Activated T-cell treated with anti-CD3 and anti-CD28 coated beads, Interleukin-2, amount 50 U/mL, for 1 hour (primary cell): ENCODE data around the gene CASQ2.
"Not testable (repeated sequence)": the region's sequence is repeated elsewhere in the genome, so short reads cannot be mapped to it uniquely, and the experiment has no call there.

Experiments used
- DNase-seq: peaks from one replicate; pipeline ENCODE4 v3.0.0-alpha.2; 2020

CASQ2 gene

DNA sequence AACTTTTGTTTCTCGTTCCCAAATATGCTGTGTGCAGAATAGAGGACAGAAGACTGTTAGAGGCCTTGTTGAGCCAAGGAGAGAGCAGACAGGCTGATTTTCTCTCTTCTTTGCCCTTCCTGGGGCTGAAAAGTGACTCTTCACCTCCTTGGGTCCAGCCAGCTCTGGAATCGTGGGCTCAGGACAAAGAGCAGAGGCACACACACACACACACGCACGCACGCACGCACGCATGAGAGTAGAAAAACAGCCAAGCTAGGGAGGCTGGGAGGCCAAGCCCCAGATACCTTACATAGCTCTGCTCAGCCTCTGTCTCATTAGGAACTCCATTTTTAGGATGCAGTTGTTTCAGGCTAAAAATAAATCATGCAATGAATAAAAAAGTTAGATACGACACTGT lies at the start of gene CASQ2:
Gene CASQ2, minus strand, starts transcription at position 166 of the 400 bp plus-strand sequence. CDS start 173 bp downstream, outside the sequence.
- no peak for DNase-seq

DNA sequence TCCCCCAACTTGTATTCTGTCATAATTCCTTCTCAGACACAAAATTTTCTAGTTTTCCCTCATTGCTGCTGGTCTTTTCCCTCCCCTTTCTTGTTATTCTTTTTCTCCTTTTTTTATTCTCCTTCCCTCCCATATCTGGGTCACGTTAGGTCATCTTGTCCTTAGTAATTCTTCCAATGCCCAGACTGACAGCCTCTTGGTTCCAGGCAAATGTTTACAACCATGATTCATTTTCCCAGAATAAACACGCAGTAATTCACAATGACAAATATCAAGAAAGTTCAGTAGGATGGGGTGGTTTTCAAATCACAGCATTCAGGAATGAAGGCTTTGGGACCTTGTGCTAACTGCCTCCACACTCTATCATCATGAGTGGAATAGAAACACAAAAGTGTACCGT lies 47.2 kb upstream of the CASQ2 start:
- DNase-seq = no peak

DNA sequence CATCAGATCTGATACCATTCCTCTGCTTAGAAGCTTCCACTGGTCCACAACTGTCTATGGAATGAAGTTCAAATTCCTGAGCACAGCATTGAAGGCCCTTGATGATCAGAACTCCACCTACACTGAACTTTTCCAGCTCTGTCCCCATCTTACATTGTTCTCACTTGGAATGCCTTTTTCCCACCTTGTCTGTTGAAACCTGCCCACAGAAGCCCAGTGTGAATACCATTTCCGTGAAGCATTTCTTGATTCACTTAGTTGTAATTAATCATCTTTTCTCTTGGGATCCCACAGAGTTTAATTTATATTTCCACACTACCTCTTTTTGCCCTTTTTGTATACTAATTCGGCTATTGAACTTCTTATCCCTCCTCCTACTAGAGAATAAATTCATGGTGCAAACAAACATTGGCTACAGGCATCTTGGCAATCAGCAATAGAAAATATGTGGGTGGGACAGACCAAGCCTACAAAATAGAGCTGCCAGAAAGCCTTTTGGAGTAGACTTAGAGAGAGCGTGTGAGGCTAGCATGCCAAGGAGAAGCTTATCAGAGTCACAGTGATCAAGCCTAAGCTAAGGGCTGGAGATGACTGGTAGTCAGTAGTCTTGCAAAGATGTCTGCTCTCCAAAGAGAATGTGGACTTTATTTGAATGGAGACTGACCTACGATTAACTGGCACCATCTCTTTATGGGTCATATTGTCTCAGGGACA lies 46.3 kb upstream of the CASQ2 start:
- DNase-seq = no peak

DNA sequence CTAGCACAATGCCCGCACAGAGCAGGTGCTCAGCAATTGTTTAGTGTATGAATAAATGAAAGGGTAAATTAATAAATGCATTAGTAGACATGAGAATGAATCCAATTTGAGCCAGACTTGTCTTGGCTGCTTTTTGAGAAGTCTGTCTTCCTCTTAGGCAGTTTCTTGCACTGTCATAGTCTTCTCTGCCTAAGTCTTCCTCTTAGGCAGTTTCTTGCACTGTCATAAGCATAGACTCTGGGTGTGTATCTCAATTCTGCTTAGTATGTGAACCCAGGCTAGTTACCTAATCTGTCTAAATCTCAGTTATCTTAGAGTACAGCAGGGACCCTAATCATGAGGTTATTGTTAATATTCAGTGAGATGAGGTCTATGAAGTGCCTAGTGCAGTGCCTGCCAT lies 45.2 kb upstream of the CASQ2 start:
- DNase-seq = no peak

DNA sequence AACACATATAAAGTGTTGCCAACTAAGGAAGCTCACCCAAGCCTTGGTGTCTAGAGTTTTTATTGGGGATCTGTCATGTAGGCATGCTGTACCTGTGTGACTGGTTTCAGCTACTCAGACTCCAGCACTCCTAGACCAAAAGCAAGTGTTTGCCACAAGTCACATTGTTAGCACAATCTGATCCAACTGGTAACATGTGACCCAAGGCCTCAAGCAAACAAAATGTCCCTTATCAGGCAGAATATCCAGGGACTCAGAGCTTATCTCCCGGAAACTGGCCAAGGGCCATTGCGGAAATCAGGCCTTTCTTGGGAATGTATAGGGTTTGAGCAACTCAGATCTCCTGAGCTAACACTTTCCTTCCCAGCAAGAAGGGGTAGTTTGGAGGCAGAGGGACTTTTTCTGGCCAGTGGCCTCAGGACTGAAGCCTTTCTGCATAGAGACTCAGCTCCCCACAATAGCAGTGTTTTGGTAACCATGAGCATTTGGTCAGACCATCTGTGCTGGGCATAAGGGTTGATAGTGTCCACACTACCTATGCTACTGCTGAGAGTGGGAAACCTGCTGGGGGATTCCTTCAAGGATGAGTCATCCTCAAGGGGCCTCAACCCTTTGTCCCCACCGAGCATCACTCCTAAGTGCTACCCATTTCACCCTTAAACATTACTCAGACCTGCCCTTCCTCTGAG lies 42.8 kb upstream of the CASQ2 start:
- DNase-seq = no peak

DNA sequence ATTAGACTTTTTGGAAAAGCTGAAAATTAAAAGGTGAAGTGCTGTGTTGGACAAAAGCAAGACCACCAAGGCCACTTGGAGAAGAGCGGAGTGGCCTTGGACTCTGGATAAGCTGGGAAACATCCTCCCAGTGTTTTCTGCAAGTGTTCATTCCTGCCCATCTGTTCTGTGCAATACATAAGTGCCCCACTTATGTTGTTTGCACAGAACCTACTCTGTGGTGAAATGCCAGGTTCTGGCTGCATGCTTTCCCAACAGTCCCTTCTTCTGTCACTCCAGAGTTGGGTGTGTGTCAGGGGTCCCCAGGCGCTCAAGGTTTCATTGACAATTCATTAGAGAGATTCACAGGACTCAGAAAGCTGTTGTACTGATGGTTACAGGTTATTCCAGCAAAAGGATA lies 42.1 kb upstream of the CASQ2 start:
- no peak for DNase-seq

DNA sequence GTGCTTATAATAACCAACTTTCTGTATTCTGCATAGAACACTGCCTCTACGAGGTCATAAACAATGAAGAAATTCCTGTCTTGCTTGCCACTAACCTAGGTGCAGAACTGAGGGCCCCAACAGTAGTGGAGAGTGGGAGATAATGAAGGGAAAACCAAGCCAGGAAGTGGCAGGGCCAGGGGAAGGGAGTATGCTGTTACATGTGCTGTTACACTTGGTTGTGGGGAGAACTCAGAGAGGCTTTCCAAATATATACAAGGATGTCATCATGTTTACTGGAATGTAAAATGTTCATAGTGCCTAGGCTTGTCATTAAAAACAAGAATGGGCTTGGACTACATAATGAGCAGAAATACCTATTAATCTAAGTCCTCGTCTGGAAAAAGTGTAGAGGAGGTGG lies 41.3 kb upstream of the CASQ2 start:
- no peak for DNase-seq

DNA sequence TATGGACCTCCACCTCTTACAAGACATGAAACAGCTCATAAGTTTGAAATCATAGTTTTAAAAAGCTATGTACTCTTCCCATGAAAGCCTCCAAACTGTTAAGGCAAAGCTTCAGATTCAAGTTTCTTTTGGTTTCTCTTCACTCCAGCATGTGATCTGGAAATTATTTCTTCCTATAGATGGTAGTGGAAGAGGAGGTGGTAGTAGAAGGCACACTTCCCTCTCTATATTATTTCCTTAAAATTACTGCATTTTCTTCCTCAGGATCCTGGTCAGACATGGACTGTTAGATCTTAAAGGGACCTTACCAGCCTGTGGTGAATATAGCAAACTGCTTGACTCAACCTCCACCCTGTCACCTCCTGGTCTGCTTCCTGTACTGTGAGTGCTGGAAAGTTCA lies 40.6 kb upstream of the CASQ2 start:
- no peak for DNase-seq

DNA sequence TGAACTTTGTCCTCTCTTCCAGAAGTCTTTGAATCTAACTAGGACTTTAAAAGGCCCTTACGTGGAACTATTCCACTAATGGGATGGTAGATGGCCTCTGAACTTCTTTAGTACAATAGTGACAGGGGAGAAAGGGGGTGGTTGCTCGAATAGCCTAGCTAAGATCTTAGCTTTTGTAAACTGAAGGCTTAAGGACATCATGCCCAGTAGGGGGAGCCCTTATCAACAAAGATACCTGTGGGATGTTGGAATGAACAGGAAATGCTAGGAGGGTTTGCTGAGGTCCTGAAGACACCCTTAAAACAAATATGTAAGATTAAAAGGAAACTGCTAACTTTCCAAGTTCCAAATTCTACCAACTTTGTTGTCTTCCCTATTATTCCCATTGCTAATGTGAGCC lies 39.2 kb upstream of the CASQ2 start:
- DNase-seq = no peak

DNA sequence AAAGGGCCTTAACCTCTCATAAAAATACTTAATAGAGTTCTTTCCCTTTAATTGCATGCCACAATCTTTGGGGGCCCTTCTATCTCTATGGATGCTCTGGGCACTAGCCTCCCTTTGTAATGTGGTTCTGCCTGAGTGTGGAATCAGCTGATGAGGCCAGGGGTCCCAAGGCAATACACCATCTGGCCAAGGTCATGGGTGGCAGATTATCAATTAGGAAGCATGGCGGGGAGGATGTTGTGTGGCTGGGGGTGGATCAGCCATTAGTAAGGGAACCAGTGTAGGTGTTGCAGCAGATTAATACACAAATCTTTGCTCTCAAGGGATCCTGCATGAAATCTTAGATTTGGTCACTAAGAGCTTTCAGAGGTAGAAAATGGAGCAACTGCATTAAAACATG lies 37.1 kb upstream of the CASQ2 start:
- DNase-seq = no peak

DNA sequence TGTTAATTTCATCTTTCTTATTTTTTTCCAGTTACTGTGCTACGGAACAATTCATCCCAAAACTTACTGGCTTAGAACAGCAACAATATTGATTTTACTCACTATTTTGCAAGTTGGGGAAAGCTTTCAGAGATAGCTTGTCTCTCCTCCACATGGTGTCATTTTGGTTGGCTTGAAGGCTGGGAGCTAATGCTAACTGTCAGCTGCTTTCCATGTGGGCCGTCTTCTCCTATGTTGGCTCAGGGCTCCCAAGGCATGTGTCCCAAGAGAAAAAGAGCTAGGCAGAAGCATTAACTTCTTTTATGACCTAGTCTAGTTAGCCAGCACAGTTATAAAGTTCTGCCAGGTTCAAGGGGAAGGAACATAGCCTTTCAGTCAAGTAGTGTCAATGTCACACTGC lies 33.9 kb upstream of the CASQ2 start:
- DNase-seq = no peak

DNA sequence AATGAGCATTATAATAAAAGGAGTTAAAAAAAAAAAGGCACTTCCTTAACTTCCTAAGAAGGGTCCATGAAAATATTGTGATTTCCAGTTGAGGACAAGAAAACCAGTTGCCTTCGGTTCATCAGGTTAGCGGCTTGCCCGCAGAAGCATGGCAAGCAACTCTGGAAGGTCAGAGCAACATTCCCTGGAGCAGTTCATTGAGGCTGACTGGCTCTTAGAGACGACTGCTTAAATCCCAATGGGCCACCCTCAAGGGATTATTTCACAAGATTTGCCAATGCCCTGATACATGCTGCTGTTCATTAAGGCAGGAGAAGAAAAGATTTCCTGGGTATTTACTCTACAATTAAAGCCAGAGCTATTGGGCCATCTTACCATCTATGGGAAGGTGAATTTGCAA lies 29.0 kb upstream of the CASQ2 start:
- DNase-seq = no peak

DNA sequence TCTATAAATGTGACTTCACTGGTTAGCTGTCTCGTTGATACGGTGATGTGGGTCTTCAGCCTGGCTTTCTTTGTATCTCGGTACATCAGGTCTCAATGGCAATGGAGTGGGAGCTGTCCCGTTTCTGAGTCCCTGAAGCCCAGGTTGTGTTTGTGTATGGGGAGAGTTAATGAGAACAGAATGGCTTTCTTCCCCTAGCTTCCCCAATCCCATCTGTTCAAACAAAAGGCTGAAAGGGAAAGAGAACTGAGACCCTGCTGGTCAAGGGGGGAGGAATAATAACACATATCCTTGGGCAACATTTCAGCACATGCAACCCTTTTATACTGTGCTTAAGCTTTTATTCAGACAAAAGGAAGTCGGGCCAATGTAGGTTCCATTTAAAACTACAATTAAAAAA lies 28.4 kb upstream of the CASQ2 start:
- no peak for DNase-seq

DNA sequence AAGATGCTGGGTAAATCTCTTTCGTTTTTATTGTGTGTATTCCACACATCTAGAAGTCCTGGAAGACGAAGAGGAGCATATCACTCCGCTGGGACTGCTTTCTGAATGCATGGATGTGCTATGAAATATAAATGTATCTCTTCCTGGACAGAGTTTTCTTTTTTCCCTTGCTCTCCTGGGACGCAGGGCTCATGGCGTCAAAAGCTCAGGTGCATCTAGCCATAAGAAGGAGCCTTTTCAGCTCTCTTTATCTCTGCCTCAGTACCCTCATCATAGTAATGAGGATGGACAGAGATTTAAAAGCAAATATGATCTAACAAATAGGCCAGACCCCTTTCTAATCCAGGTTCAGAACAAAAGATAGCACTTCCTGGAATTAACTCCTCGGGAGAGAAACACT lies 27.5 kb upstream of the CASQ2 start:
- DNase-seq = no peak

DNA sequence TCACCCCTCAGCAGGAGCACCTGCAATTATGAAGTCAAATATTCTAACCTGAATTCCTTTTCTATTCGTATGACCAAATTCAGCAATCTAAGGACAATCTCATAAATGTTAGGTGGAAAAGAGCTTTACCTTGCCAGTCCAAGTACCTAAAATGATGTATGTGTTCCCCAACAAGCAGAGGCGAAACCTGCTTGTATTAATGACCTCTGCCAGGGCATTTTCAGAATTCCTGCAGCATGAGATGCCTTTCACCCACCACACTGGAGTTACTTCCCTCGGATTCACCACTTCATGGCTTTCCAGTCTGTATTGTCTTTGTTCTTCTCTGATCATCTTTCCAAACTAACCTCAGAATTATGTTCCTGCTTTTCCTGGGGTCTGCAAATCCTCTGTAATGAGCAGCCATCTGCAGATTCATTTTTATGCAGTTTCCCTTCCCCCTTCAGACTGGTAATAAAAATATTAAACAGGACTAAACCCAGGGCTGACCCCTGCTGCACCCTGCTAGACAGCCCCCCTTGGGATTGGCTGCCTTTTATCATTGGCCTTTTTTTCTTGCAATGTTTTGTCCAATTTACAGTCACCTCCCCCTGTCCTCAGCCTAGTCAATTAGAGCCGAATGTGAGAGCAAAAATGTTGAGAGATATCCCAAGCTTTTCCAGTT lies 26.6 kb upstream of the CASQ2 start:
- DNase-seq = no peak

DNA sequence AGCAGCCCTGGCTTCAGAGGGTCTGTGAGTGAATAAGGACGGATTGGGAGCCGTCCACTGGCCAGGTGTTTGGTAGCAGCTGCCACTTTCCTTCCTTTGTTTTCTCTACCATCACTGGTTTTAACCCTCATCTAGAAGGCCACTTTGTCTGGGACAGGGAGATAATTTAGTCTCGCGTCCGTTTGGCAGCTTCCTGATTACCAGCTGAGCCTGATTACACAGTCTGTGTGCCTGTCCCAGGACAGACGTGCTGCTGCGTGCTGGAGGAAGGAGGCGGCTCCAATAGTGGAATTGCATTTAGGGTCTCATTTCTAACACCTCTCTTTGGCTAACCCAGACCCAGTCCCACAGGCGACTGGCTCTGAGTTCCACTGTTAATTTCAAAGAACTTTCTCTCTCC lies 24.6 kb upstream of the CASQ2 start:
- DNase-seq = no peak

DNA sequence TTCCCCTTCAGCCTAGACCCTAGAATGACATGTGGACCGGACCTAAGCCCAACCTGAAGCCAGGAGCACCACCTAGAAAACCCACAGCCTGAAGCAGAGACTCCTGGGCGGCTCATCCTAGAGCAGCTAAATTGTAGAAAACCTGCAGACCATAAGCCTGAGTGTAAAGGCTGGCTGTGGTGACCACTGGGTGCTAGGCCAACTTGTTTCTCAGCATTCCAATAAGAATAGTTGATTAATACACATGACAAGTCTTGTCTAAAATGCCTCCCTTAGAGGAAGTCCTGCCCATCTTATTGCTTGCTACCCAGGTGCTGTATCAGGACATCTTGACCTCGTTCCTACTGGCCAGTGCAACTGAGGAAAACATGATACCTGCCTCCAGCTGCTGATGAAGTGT lies 23.3 kb upstream of the CASQ2 start:
- no peak for DNase-seq

DNA sequence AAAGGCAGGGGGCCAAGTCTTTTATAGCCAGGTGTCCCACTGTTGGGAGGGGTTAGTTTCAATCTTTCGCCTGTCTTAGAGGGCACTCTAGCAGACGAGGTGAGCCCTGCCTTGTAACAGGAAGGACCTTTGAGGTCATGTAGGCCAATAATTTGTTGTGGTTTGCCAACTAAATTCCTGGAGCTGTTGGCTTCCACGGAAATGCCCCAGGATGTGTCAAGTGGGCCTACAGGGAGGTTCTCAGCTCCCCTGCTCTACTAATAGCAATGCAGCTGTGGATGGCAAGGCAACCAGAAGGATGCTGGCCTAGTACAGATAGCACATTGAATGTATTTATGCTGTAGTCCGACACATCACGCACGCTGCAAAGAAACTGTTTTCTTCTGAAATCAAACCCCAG lies 22.3 kb upstream of the CASQ2 start:
- no peak for DNase-seq

DNA sequence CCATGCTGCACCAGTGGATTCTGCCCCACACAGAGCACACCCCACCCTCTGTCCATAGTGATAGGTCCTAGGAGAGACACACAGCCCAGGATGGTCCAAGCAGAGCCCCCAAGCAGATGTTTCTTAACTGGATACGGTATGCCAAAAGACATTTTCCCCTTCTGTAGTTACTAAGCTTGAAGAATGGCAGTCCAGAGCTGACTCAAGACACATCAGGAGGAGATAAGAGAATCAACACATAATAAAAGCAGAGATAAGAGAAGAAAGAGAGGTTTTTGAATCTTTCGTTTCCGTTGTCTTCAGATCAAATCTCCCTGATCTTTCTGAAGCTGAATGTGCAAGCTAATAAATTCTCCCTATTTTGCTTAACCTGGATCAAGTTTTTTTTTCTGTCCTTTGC lies 21.8 kb upstream of the CASQ2 start:
- DNase-seq = no peak

DNA sequence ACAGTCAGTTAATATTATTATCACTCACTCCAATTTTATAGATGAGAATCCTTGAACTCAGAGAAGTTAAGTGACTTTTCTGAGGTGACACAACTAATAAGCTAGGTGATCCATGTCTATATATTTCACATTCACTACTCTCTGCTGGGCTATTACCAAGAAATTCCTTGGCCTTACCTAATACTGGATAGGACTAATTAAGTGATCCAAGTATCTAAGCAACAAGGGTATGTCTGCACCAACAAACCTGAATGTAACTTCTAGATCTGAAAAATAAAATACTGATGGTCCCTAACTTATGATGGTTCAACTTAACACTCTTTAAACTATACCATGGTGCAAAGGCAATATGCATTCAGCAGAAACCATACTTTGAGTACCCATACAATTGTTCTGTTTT lies 14.8 kb upstream of the CASQ2 start:
- no peak for DNase-seq

DNA sequence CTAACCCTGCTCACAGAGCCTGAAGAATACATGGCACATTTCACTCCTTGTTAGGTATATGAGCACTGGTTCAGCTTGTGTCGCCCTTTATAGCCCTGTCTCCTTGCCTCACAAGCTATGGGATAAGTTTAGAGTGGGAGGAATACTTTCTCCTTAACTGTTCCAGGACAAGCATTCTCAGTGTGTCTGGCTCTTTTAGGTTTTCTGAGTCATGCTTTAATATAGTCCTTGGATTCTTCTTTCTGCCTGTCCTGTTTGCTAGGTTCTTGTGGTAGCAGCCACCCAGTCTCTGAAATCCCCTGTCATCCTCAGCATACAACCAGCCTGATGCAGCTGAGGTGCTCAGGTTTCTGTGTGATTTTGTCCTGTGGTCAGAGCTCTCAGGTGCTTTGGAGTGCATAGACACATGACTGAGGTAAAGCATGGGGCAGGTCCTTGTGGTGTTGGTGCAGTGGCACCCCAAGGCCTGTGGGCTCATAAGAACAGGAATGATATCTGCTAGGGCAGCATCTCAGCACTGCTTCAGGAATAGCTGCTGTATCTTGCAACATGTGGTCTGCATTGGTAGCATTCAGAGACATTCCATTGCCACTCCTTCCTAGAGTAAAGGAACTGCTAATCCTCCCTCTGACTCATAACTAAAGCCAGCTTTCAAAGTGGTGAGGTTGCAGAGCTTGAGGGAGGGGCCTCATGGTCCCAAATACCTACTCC lies 14.2 kb upstream of the CASQ2 start:
- DNase-seq = no peak

DNA sequence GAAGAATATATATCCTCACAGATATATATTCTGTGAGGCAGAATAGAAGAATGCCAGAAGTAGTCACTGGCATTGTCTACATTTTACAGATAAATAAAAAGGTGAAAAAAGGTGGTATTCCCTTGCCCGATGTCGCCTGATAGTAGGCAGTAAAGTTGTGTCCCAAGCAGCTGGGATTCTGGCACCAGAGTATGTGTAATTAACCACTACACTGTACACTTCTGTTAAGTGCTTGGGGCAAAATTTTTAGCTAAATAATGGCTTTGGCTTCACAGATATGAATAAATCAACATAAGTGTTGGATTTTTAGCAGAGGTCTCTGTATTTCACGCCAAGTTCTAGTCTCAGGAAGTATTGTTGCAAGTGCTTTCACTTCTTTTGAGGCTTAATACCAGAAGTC lies 13.3 kb upstream of the CASQ2 start:
- no peak for DNase-seq

DNA sequence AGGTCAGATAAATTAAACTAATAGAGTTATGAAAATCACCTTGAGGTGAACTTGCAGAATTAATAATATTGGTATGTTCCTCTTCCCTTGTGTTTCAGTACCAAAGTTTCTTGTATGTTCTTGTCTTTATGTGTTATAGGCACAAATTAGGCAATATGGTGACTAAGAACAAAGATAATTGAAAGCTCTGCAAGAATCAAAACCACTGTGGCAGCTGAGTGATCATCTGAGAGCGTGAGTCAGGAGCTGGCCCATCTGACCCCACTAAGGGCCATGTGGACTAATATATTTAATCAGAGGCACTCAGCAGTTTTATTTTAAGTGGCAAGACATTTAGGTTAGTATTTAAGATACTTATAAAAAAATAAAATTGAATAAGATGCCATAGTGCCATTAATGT lies 12.8 kb upstream of the CASQ2 start:
- no peak for DNase-seq

DNA sequence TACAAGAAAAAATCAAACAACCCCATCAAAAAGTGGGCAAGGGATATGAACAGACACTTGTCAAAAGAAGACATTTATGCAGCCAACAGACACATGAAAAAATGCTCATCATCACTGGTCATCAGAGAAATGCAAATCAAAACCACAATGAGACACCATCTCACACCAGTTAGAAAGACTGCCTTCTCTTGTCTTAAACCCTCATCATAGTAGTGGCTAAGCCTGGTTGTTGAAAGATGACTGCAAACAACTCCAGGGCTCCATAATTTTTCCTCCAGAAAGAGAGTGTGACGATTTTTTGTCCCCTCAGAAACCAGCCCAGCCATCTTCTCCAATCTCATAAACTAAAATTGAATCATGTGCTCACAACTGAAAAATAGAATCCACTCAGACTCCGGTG lies 12.1 kb upstream of the CASQ2 start:
- not testable (repeated sequence) for DNase-seq
